ENCODE results near the gene MED13L.

GRCh38 chr12:115966376-115966775 lies 311.1 kb downstream of the MED13L start:
- TF ChIP-seq, protein P1, sequence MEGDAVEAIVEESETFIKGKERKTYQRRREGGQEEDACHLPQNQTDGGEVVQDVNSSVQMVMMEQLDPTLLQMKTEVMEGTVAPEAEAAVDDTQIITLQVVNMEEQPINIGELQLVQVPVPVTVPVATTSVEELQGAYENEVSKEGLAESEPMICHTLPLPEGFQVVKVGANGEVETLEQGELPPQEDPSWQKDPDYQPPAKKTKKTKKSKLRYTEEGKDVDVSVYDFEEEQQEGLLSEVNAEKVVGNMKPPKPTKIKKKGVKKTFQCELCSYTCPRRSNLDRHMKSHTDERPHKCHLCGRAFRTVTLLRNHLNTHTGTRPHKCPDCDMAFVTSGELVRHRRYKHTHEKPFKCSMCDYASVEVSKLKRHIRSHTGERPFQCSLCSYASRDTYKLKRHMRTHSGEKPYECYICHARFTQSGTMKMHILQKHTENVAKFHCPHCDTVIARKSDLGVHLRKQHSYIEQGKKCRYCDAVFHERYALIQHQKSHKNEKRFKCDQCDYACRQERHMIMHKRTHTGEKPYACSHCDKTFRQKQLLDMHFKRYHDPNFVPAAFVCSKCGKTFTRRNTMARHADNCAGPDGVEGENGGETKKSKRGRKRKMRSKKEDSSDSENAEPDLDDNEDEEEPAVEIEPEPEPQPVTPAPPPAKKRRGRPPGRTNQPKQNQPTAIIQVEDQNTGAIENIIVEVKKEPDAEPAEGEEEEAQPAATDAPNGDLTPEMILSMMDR (IDR thresholded peaks at IDR 0.05): no peak
- no peak for TF ChIP-seq POLR2A (IDR thresholded peaks at IDR 0.05)

All from lower leg skin (tissue), 3 donors.